ENCODE data around the gene UBE2E3. TPM values are rescaled to one million over a fixed set of nuclear protein-coding genes. Genes with fewer than 3 reads are reported as not detected.

The UBE2E3 gene
- total and polyA plus RNA-seq, 8 donors = 21.1 to 42.7 (median 31.2) TPM

- Histone ChIP-seq H3K27me3 (no peaks in the 10 kb centered on the region), H3K36me3 (no peaks in the 10 kb centered on the region), H3K4me1 (no peaks in the 10 kb centered on the region), H3K27ac (no peak overlapping the region), H3K9me3 (no peaks in the 10 kb centered on the region), H3K4me3 (no peak overlapping the region)
- DNase-seq (no peak), ATAC-seq (no peak), FAIRE-seq (no peak)
- 84 to 93% methylated on average over 2 of the region's 2 CpGs for WGBS, 2 donors
- TF ChIP-seq CTCF (IDR thresholded peaks at IDR 0.05) = no peak
- intact Hi-C loops (cut with DNase I) = no loop called here
Observed at GRCh38 chr2:180952082-180952481, 28.3 kb upstream of the UBE2E3 start.

GRCh38 chr2:180952731-180953336 lies 27.6 kb upstream of the UBE2E3 start:
- FAIRE-seq = no peak
- no peak for DNase-seq
- intact Hi-C loops (cut with DNase I) = no loop called here
- TF ChIP-seq CTCF (IDR thresholded peaks at IDR 0.05) = no peak
- Histone ChIP-seq H3K27me3 (no peaks in the 10 kb centered on the region), H3K9me3 (no peaks in the 10 kb centered on the region), H3K4me1 (no peaks in the 10 kb centered on the region), H3K4me3 (no peak overlapping the region), H3K27ac (no peak overlapping the region), H3K36me3 (no peaks in the 10 kb centered on the region)
- no peak for ATAC-seq

- FAIRE-seq = no peak
- Histone ChIP-seq H3K9me3 (no peaks in the 10 kb centered on the region), H3K27ac (no peak overlapping the region), H3K36me3 (no peaks in the 10 kb centered on the region), H3K4me3 (no peak overlapping the region), H3K27me3 (no peaks in the 10 kb centered on the region), H3K4me1 (no peaks in the 10 kb centered on the region)
- no peak for ATAC-seq
- no peak for DNase-seq
- TF ChIP-seq CTCF (IDR thresholded peaks at IDR 0.05) = no peak
- intact Hi-C loops (cut with DNase I) = no loop called here
Observed at GRCh38 chr2:180953550-180953949, 26.9 kb upstream of the UBE2E3 start.

- H3K27me3 ChIP-seq = no peaks in the 10 kb centered on the region
Observed at GRCh38 chr2:180955101-180955500, 25.3 kb upstream of the UBE2E3 start.

More at GRCh38 chr2:180955101-180955500, 25.3 kb upstream of the UBE2E3 start:
- FAIRE-seq = no peak
- no peak for TF ChIP-seq CTCF (IDR thresholded peaks at IDR 0.05)
- Histone ChIP-seq H3K4me3 (no peak overlapping the region), H3K9me3 (no peaks in the 10 kb centered on the region), H3K36me3 (no peaks in the 10 kb centered on the region), H3K4me1 (no peaks in the 10 kb centered on the region), H3K27ac (no peak overlapping the region)
- no peak for ATAC-seq
- intact Hi-C loops (cut with DNase I) = no loop called here
- DNase-seq = no peak

All from pancreas (tissue), 10 donors.